Effector memory CD4-positive, alpha-beta T cell (primary cell): Measurements from ENCODE around the gene RPS23.

ENCODE experiments used
- DNase-seq, 3 donors: peaks; one replicate each; pipeline ENCODE4 v3.0.0-alpha.2; 2020
- H3K27ac ChIP-seq: 2 replicates; pipeline ENCODE4 v1.7.0; 2013; ENCODE audit warnings: mild to moderate bottlenecking, low read length, moderate library complexity; ENCODE audit not compliant: insufficient read depth, poor library complexity, severe bottlenecking
- H3K27me3 ChIP-seq: replicated peaks from 2 replicates; pipeline ENCODE4 v1.7.0; 2013; ENCODE audit warnings: mild to moderate bottlenecking, low read length; ENCODE audit not compliant: insufficient read depth, control insufficient read depth, poor library complexity, severe bottlenecking
- H3K36me3 ChIP-seq: 2 replicates; pipeline ENCODE4 v1.7.0; 2013; ENCODE audit warnings: mild to moderate bottlenecking, low read length, moderate library complexity; ENCODE audit not compliant: control insufficient read depth, insufficient read depth
- H3K4me1 ChIP-seq: 2 replicates; pipeline ENCODE4 v1.7.0; 2013; ENCODE audit warnings: low read length, mild to moderate bottlenecking; ENCODE audit not compliant: control insufficient read depth, insufficient read depth, poor library complexity, severe bottlenecking
- H3K4me3 ChIP-seq: 2 replicates; pipeline ENCODE4 v1.7.0; 2013; ENCODE audit warnings: low read length, low read depth, mild to moderate bottlenecking; ENCODE audit not compliant: insufficient read depth, poor library complexity, severe bottlenecking
- H3K9me3 ChIP-seq: 2 replicates; pipeline ENCODE4 v1.7.0; 2013; ENCODE audit warnings: mild to moderate bottlenecking, low read length, moderate library complexity; ENCODE audit not compliant: control insufficient read depth

Gene RPS23

DNA sequence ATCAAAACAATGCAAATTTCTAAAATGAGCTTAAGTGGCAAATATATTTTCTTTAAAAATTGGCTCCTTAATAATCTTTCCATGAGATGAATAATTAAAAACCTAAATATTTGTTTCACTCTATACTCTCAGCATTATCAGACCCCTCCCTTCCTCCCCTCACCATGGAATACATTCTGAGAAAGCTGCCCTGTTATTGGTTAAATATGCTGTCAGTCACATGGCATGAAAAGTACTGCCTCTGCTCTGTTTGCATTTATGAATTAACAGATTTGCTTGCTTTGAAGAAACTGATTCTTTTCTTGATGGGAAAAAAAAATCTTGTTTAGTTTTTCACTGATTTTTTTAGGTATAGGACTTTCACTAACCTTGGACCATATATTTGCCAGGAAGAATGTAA lies 17.0 kb upstream of the RPS23 start:
- no peaks in the 10 kb centered on the region for H3K4me1 ChIP-seq
- H3K27ac ChIP-seq: no peak overlapping the region
- no peaks in the 10 kb centered on the region for H3K36me3 ChIP-seq
- no peak for DNase-seq
- H3K27me3 ChIP-seq: no peaks in the 10 kb centered on the region
- H3K4me3 ChIP-seq: no peak overlapping the region
- no peaks in the 10 kb centered on the region for H3K9me3 ChIP-seq

DNA sequence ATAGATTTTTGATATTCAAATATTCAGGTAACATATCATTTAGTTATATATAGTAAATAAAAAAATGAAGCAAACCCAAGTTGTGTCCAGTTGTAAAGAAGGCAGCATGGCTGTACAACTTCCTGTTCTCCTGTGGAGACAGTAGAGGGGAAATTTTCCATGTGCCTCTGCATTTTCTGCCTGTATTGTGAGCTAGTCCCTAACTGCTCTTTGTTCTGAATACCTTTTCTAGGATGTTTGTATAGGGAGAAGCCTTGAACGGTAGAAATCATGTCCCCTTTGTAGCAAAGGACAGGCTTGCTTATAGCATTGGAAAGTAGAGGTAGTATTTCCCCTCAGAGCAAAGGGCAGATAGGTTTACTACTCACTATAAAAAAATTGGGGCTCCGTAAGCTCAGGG lies 13.3 kb upstream of the RPS23 start:
- DNase-seq: no peak
- Histone ChIP-seq H3K4me1 (no peaks in the 10 kb centered on the region), H3K4me3 (no peak overlapping the region)

DNA sequence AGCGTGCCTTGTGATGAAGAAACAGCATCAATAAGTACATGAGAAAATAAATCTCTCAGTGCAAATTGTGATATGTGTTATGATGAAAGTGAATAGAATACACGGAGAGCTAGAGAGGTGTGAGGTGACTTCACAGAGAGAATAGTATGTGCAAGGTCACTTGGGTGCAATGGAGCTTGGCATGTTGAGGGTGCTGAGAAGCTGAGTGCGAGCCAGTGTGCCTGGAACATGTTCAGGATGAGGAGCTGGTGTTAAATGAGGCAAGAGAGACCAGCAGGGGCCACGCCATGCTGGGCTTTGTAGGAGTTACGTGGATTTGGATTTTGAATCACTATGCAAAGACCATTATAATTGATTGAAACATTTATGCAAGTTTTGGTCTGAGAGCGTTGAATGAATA lies 12.8 kb upstream of the RPS23 start:
- no peaks in the 10 kb centered on the region for H3K27me3 ChIP-seq
- H3K4me3 ChIP-seq: no peak overlapping the region
- H3K27ac ChIP-seq: no peak overlapping the region
- no peaks in the 10 kb centered on the region for H3K9me3 ChIP-seq
- H3K36me3 ChIP-seq: no peaks in the 10 kb centered on the region
- H3K4me1 ChIP-seq: no peaks in the 10 kb centered on the region
- no peak for DNase-seq

More for the DNA sequence above, 13.3 kb upstream of the RPS23 start:
- Histone ChIP-seq H3K27me3 (no peaks in the 10 kb centered on the region), H3K36me3 (no peaks in the 10 kb centered on the region), H3K9me3 (no peaks in the 10 kb centered on the region), H3K27ac (no peak overlapping the region)

DNA sequence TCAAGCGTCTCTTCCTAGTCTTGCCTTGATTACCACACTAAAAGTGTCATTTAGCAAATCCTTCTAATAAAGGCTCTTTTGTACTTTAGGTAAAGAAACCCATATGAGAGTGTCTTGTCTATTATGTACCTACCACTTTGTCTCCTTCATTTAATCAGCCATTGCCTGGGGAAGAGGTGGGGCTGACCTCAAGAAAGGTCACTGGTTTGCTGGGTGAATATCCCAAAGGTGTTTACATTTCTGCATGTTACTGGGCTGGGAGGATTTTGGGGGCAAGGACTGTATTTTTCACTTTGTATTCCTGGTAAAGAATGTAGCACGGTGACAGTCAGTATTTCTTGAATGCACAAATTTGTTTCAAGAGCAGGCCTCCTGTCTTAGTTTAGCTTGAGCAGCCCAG lies 11.9 kb upstream of the RPS23 start:
- Histone ChIP-seq H3K9me3 (no peaks in the 10 kb centered on the region), H3K27me3 (no peaks in the 10 kb centered on the region), H3K4me3 (no peak overlapping the region), H3K36me3 (no peaks in the 10 kb centered on the region), H3K27ac (no peak overlapping the region), H3K4me1 (no peaks in the 10 kb centered on the region)
- no peak for DNase-seq

DNA sequence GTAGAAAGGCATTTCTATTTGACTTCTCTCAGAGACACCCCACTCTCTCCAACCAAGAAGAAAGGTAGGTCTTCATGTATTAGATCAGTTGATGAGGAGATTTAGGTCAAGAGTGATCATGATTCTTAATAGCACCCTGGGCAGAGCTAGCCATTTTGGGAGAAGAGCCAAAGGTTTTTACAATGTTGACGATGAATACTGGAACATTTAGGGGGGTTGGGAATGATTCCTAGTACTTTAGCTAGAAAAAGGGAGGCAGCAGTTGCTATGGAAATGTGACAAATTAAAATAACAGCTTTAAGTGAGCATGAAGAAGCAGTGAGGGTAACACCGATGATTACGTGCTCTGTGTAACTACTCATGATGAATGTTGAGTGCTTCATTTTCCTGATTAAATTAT lies 9.5 kb upstream of the RPS23 start:
- Histone ChIP-seq H3K4me3 (no peak overlapping the region), H3K36me3 (no peaks in the 10 kb centered on the region), H3K27me3 (no peaks in the 10 kb centered on the region), H3K9me3 (no peaks in the 10 kb centered on the region), H3K27ac (no peak overlapping the region), H3K4me1 (no peaks in the 10 kb centered on the region)
- DNase-seq: no peak

DNA sequence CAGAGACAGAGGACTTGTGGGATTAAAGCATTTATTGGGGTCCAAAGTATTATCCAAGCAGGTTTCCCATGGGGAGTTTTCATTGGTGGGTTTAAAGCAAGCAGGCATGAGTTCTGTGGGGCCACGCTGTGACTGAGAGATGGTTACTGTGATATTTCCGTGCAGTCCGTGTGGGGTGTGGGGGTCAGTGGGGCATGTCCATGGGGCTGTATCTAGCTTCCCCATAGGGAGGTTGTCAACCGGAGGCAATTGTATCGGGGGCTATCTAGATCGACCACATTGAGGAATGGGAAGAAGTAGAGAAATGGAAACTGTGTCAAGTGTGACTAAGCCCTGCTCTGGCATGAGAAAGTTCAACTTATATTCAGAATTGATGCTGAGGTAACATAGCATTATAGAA lies 7.1 kb upstream of the RPS23 start:
- Histone ChIP-seq H3K27me3 (no peaks in the 10 kb centered on the region), H3K9me3 (no peaks in the 10 kb centered on the region), H3K4me1 (no peaks in the 10 kb centered on the region), H3K27ac (no peak overlapping the region), H3K4me3 (no peak overlapping the region), H3K36me3 (no peaks in the 10 kb centered on the region)
- DNase-seq: no peak

DNA sequence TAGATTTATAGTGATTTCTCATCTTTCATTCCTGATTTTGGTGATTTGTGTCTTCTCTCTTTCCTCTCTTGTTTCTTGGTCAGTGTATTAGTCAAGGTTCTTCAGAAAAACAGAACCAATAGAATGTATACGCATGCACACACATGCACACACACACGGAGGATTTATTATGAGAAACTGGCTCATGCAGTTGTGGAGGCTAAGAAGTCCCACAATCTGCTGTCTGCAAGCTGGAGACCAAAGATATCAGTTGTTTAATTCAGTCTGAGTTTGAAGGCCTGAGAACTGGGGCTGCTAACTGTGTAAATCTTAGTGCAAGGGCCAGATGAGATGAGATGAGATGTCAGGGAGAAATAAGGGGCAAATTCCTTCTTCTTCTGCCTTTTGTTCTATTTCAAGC lies 5.7 kb upstream of the RPS23 start:
- Histone ChIP-seq H3K9me3 (no peaks in the 10 kb centered on the region), H3K36me3 (no peaks in the 10 kb centered on the region), H3K4me1 (no peaks in the 10 kb centered on the region), H3K27me3 (no peaks in the 10 kb centered on the region), H3K27ac (no peak overlapping the region), H3K4me3 (no peak overlapping the region)
- DNase-seq: no peak

DNA sequence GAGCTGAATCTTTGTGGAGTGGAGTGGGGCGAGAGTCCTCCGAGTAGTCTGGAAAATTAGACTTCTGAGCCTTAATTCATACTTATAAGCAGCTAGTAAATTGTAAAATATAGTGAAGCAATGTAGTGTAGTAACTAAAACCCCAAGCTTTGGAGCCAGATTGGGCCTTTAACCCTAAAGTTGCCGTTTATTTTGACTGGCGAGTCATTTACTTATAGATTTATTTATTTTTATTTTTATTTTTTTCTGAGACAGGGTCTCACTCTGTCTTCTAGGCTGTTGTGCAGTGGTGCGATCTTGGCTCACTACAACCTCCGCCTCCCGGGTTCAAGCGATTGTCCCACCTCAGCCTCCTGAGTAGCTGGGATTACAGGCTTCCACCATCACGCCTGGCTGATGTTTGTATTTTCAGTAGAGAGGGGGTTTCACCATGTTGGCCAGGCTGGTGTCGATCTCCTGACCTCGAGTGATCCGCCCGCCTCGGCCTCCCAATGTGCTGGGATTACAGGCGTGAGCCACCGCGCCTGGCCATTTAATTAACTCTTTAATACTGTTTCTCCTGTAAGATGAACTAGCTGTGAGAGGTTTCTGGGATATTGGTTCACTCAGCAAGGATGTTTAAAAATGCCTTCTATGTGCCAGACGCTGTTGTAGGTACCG lies 687 bp upstream of the RPS23 start:
- H3K9me3 ChIP-seq: no peaks in the 10 kb centered on the region
- H3K27me3 ChIP-seq: no peaks in the 10 kb centered on the region
- H3K4me1 ChIP-seq: peaks cover 4% of the 10 kb centered on the region
- peak overlapping the region; percentile 78 for H3K4me3 ChIP-seq
- DNase-seq: no peak
- H3K36me3 ChIP-seq: peaks cover 26% of the 10 kb centered on the region
- peak overlapping the region; percentile 71 for H3K27ac ChIP-seq

DNA sequence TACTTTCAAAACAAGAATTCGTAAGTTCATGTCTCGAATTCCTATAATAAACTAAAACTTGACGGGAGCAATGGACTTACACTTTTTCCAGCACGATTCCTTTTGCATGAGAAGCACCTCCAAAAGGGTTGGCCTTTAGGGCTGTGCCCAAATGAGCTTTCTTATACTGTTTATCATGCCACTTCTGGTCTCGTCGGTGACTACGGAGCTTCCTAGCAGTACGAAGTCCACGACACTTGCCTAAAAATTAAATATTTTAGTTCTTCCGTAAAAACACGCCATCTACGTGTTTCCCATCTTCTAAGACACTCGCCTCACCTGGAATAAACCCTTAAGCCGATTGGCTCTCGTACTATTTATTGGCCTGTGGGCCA lies 554 bp downstream of the RPS23 start:
- Histone ChIP-seq H3K4me3 (peak overlapping the region; percentile 78), H3K36me3 (peaks cover 26% of the 10 kb centered on the region), H3K27me3 (no peaks in the 10 kb centered on the region), H3K4me1 (peaks cover 4% of the 10 kb centered on the region), H3K9me3 (no peaks in the 10 kb centered on the region), H3K27ac (peak overlapping the region; percentile 71)
- DNase-seq: no peak

DNA sequence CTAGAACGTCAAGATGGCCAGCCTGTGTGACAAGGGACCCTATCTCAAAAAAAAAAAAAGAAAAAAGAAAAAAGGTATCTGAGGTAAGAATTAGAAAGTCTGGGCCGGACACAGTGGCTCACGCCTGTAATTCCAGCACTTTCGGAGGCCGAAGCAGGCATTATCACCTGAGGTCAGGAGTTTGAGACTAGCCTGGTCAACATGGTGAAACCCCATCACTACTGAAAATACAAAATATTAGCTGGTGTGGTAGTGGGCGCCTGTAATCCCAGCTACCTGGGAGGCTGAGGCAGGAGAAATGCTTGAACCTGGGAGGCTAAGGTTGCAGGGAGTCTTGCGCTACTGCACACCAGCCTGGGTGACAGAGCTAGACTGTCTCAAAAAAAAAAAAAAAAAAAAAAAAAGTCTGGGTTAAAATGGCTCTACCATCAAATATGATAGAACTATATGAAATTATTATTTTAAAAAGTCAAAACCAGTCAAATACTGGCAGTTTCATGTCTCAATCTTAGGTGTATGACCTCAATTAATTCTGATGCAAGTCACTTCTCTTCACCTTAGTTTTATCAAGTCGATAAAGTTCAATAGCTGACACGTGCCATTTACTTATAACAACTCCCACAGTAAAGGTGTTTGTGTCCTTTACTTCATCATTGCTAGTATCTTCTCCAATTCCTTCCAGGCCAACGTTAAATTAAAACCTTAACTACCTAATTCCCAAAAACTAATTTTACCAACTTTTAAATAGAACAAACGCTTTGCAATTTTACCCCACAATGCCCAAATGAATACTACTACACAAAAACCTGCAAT lies 1.1 kb downstream of the RPS23 start:
- peak overlapping the region; percentile 78 for H3K4me3 ChIP-seq
- no peaks in the 10 kb centered on the region for H3K27me3 ChIP-seq
- H3K9me3 ChIP-seq: no peaks in the 10 kb centered on the region
- H3K27ac ChIP-seq: no peak overlapping the region
- no peak for DNase-seq
- H3K36me3 ChIP-seq: peaks cover 26% of the 10 kb centered on the region
- H3K4me1 ChIP-seq: peaks cover 4% of the 10 kb centered on the region
